Hepatic stellate cell (primary cell): ENCODE data around the gene TRIM38.
"Not testable (repeated sequence)": the region's sequence is repeated elsewhere in the genome, so short reads cannot be mapped to it uniquely, and the experiment has no call there.

Experiments
- DNase-seq: peaks from one replicate; pipeline ENCODE4 v3.0.0; 2011; ENCODE audit warnings: low spot score

The TRIM38 gene

DNA sequence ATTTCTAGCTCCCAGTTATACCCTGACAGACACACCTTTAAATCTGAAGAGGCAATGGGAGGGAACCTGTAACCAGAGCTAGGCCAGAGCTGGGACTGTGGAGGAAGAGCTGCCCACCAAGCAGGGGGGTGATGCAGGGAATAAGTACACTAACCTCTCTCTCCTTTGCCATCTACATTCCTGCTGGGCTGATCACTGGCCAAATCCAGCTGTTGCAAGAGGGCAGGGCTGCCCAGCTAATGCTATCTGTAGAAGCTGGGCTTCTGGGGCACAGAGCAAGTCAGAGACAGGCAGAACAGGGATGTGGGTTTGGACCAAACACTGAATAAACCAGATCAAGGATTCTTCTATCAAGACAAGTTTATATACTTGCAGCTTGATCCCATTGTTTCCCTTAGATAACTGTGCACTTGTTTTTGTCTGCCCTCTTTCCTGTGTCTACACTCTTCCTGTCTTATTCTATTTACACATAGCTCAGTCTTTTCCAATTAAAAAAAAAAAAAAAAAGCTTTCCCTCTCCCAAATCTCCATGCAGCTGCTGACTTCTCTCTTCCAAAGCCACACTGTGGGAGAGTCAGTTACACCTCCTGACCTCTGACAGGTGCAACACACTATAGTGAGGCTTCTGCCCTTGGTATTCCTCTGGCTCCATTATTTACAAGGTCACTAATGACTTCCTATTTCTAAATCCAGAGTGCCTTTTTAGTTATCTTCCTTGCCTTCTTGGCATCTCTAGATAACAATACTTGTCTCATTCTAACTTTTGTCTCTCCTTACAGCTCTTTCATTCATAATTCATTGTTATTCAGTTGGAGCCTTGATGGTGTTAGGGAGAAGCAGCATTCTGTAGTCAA, 43.7 kb downstream of the TRIM38 start:
- no peak for DNase-seq

DNA sequence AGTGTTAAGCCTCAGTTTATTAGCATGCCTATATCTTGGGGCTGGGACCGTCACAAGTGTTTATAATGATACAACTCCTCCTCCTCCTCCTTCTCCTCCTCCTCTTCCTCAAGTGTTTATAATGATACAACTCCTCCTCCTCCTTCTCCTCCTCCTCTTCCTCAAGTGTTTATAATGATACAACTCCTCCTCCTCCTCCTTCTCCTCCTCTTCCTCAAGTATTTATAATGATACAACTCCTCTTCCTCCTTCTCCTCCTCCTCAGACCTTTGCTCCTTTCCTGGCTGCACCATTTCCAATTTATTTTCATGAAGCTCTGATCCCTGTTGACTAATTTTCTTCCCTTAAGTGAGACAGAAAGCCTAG, 44.3 kb downstream of the TRIM38 start:
- not testable (repeated sequence) for DNase-seq

DNA sequence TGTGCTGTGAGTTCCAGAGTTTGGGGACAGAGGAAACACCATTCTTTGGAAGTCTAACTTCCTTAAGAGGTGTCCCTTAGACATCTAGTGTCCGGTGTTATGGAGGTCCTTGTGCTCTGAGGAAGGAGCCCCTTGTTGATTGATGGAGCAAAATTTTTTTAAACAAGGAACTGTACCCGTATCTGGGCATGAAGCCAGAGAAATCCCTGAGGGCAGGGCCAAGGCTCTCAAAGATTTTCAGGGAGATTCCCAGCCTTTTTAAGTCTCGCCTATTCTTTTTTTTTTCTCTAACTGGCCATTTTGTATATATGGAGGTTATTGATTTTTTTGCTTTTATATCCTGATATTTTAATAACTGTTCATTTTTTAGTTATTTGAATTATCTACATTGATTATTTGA, 45.9 kb downstream of the TRIM38 start:
- DNase-seq = no peak

DNA sequence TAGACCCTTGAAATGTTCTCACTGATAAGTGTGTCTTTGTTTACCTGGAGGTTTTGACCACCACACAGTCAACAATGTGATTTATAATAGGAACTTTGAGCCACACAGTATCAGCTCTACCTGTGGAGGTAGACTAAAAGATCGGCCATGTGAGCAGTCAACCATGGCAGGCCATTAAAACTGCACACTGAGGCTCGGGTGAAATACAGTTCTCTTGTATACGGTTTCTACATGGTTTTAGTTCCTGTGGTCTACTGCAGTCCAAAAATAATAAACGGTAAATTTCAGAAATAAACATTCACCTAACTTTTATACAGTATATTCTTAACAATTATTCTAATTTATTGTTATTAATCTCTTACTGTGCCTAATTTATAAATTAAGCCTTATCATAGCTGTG, 47.2 kb downstream of the TRIM38 start:
- no peak for DNase-seq

DNA sequence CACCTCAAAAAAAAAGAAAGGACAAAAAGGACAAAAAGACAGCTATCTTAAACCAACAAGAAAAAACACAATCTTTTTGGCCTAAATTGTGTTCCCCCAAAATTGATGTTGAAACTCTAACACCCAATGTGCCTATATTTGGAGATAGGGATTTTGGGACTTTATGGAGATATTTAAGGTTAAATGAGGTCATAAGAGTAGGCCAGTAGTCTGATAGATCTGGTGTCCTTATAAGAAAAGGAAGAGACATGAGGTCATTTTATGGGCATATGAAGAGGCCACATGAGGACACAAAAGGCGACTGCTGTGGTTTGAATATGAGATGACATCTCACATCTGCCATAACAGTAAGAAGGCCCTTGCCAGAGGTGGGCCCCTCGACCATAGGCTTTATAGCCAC, 49.5 kb downstream of the TRIM38 start:
- no peak for DNase-seq

DNA sequence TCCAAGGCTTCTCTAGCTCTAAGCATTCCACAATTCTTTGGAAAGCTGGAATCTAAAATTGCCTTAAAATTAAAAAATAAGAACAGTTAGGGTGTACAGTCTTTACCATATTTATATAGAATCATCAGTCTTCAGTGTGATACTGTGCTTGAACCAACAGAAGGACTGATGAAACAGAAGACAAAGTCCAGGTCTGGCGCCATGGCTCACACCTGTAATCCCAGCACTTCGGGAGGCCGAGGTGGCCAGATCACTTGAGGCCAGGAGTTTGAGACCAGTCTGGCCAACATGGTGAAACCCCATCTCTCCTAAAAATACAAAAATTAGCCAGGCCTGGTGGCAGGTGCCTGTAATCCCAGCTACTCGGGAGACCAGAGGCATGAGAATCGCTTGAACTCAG, 51.8 kb downstream of the TRIM38 start:
- not testable (repeated sequence) for DNase-seq

DNA sequence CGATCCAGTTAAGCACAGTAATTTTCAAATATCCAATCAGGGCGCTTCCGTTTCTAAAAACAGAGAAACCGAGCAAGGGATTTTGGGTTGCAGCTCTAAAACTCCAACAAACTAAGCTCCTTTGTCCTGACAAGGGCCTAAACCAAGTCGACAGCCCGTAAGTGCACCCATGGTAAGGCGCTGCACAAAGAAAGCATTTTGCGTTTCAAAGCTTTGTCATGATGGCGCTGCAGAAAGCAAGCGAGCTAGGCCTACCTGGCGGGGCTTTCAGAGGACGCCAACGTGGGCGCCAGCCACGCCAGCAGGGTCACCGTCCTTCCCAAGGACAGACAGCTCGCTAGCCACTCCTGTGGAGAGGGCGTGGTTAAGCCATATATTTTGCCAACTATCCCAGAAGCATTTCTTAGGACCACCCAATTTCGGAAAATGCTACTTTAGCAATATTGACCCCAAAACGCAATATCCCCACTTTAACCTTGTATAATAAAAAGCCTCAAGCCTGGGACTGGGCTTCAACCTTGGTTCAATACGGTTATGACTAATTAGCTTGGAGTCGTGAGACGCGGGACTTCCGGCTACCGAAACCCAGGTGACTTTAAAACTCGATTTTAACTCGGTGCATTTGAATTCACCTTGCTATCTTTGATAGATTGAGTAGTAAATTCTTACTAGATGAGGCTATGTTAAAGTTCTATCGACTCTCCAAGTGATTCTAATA, 53.8 kb downstream of the TRIM38 start:
- no peak for DNase-seq

DNA sequence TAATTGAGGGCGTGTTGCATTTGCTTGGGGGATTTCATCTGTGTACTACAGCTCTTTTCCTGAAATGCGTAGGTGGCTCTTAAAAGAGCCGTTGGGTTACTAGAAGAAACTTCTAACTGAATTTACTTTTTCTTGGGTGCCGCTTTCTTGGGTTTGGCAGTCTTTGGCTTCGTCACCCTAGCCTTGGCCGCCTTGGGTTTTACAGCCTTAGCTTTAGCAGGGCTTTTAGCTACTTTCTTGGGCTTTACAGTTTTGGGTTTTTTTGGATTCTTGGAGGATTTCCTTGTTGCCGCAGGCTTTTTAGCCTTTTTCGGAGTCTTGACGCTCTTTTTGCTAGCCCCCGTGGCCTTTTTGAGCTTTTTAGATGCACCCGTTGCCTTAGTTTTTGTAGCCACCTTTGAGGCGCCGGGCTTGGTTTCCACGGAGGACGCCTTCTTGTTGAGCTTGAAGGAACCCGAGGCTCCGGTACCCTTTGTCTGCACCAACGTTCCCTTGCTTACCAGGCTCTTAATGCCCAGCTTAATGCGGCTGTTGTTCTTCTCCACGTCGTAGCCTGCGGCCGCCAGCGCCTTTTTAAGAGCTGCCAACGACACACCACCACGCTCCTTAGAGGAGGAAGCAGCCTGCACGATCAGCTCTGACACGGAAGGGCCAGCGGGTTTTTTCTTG, 54.5 kb downstream of the TRIM38 start:
- no peak for DNase-seq

DNA sequence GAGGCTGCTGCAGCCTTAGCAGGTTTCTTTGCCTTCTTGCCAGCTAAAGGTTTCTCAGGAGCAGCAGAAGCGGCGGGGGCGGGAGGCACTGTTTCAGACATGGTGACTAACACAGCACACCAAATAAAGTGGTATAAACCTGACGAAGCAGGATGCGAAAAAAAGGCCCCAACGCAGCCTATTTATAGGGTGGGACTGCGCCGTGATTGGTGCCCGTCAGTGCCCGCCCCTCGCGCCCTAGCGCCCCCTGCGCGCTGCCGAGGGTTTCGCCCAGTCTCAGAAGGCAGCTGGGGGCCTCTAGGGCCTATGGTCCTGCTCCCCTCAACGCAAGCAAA, 55.0 kb downstream of the TRIM38 start:
- DNase-seq = peak; percentile 64

DNA sequence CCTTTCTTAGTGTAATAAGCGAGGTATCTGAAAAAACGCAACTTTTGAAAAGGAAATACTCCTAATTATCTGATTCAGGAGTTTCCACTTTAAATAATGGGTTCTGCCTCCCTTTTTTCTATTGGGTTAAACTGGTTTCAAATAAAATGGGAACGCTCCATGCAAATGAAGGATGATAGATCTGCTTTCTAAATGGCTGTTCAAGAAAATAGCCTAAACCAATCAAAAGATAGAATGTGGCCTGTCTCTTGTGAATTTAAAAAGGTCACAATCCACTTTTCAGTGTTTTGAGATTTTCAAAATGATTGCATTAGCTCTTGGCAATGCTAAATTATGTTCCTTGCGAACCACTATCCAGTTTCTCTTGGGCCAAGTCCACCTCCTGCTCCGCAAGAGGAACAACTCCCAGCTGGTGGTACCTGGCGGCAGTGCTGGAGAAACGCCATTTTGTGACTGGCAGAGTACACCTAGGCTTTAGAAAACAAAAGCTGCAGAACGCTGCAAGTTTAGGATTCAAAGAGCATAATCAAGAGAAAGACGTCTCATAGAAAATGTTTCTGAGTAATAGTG, 56.7 kb downstream of the TRIM38 start:
- DNase-seq = no peak

DNA sequence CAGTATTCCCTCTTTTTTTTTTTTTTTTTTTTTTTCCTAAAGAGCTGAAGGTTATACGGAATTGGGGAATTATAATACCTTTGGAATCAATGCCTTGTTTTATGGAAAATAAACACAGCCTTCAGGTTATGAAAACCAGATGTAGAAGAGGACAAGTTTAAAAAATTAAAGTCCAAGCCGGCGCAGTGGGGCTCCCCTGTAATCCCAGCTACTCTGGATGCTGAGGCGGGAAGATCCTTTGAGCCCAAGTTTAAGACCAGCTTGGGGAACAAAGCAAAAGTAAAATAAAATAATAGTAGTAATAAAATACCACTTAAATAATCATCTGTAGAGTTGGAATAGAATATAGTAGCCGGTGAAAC, 57.3 kb downstream of the TRIM38 start:
- DNase-seq = no peak

DNA sequence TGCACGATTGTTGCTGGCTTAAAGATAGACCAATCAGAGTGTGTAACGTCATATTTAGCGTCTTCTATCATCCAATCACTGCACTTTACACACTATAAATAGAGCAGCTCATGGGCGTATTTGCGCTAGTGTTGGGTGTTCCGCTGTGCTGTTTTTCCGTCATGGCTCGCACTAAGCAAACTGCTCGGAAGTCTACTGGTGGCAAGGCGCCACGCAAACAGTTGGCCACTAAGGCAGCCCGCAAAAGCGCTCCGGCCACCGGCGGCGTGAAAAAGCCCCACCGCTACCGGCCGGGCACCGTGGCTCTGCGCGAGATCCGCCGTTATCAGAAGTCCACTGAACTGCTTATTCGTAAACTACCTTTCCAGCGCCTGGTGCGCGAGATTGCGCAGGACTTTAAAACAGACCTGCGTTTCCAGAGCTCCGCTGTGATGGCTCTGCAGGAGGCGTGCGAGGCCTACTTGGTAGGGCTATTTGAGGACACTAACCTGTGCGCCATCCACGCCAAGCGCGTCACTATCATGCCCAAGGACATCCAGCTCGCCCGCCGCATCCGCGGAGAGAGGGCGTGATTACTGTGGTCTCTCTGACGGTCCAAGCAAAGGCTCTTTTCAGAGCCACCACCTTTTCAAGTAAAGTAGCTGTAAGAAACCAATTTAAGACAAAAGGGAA, 57.9 kb downstream of the TRIM38 start:
- peak; percentile 91 for DNase-seq

DNA sequence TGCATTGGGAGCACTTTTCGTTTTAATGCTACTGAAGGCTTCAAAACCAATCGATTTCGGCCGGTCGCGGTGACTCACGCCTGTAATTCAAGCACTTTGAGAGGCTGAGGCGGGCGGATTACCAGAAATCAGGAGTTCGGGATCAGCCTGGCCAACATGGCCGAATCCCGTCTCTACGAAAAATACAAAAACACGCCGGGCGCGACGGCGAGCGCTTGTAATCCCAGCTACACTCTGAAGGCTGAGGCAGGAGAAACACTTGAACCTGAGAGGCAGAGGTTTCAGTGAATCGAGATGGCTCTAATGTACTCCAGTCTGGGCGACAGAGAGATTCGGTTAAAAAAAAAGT, 58.4 kb downstream of the TRIM38 start:
- DNase-seq = no peak

DNA sequence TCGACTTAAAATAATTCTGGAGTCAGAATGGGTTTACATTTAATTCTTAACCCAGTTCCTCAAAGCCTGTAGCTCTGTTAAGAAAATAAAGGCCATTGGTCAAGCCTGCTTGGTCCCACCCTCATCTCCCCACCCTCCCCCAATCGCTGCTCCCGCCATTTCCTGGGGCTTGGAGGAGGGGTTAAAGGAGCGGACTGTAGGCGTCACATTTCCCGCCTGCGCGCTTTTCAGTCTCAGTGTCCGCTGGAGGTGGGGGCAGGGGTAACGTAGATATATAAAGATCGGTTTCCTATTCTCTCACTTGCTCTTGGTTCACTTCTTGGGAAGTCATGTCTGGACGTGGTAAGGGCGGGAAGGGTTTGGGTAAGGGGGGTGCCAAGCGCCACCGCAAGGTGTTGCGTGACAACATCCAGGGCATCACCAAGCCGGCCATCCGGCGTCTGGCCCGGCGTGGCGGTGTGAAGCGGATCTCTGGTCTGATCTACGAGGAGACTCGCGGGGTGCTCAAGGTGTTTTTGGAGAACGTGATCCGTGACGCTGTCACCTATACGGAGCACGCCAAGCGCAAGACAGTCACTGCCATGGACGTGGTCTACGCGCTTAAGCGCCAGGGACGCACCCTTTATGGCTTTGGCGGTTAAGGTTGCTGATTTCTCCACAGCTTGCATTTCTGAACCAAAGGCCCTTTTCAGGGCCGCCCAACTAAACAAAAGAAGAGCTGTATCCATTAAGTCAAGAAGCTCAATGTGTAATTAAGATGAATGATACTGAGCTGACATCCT, 58.9 kb downstream of the TRIM38 start:
- DNase-seq = peak; percentile 90

DNA sequence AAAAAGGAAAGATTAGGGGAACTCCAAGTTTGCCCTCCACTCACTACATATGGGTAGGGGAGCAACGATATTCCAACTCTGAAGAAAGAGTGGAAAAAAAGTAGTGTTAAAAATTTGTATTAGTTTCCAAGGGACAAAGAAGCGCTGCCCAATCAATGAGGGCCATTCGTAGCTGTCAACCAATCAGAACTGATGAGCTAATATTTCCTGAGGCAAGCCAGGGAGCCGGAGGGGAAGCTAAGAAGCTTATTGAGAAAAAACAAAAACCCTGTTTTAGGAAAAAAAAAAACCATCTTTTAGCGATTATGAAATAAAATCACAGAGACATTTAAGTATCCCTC, 59.5 kb downstream of the TRIM38 start:
- DNase-seq = peak; percentile 66

DNA sequence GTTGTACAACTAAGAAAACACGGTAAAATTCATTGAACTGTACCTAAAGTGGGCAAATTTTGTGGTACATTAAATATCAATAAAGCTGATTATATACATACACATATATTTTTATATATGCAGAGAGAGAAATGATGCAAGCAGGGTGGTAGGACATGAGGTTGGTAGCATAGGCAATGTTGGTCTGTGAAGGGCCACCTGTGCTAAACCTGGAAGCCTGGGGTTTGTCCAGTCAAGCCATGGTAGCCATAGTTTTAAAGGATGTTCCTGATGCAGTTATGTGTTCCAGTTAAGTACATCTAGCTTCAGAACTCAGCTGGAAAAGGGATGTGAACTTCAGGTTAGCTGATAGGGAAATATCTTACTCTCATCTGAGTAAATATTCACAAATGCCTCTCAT, 60.1 kb downstream of the TRIM38 start:
- DNase-seq = no peak

DNA sequence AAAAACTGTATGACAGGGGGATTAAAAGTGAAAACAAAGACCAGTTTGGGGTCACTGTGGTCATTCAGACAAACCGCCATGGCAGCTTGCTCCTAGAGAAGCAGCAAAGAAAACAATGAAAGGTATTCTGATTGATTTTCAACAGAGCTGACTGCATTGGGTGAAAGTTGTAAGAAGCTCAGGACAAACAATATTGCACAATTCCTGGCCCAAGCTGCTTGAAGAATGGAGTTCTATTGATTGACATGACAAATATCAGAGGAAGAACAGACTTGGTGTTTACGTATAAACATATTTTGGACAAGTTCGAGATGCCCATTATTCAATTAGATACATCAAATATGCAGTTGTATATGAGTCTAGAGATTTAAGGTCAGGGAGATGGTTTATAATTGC, 62.0 kb downstream of the TRIM38 start:
- no peak for DNase-seq

DNA sequence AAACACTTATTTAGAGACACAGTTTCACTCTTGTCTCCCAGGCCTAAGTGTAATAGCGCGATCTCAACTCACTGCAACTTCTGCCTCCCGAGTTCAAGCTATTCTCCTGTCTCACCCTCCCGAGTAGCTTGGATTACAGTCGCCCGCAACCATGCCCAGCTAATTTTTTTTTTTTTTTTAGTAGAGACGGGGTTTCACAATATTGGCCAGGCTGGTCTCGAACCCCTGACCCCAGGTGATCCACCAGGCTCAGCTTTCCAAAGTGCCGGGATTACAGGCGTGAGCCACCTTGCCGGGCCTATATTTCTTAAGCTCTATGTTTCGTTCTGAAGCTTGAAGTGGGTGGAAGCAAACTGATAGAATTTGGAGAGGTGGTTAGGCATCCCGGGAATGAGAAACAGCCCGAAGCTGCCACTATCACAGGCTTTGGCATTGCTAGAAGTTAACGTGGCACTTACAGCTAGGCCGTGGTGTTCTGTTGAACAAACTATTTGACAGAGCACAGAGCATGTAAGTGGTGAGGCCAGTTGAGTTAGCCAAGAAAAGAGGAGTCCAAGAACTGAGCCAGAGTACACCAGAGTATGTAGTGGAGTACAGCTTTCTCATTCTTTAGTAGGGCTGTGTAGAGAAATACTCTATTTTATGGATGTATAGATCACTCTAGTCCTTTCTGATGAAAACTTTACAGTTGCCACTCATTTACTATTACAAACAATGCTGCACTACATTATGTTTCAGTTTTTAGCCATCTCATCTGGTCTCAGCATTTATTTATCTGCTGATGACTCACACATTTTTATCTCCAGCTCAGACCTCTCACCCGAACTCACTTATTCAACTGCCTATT, 62.7 kb downstream of the TRIM38 start:
- peak; percentile 37 for DNase-seq

DNA sequence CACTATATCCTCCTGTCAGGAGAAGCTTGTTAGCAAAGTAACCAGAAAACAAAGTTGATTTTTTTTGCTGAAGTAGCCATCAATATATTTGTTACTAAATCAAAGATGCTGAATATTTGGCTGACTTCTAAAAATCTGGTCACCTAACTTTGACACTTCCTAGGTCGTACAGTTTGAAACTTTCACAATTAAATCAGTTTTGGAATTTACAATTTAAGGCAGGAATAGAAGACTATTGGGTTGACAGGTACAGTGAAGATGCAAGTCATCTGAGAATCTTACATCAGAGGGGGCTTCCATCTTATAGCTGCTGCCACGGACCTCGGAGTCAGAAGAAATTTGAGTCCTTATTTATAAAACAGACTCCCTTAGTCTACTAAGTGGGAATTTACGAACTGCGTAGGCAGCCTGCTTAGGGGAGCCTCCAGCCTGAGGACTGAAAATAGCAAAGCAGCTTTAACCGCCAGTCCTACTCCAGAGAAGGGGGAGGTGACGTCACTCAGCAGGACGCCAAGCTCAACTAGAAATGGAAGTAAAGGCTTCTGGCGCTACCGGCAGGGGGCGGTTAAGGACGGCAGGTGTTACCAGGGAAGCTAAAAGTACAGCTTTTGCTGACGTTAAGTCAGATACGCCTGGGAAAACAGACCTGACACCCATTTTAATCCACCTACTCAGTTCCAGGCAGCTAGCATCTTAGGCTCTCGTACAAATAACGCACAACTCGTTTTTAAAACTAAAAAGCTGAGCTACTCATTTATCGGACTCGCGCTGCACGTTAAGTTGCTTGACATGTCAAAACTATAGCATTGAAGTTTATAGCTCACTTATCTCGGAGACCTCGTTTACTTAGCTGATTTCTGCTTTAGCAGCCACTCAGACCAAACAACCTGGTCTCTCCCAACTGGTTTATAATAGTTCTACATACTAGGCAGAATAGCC, 63.6 kb downstream of the TRIM38 start:
- peak; percentile 62 for DNase-seq
